ENCODE data around the gene NEUROD2.
A peak's percentile ranks its signal among the peaks of the same experiment; 100 is the strongest.

The NEUROD2 gene

DNA sequence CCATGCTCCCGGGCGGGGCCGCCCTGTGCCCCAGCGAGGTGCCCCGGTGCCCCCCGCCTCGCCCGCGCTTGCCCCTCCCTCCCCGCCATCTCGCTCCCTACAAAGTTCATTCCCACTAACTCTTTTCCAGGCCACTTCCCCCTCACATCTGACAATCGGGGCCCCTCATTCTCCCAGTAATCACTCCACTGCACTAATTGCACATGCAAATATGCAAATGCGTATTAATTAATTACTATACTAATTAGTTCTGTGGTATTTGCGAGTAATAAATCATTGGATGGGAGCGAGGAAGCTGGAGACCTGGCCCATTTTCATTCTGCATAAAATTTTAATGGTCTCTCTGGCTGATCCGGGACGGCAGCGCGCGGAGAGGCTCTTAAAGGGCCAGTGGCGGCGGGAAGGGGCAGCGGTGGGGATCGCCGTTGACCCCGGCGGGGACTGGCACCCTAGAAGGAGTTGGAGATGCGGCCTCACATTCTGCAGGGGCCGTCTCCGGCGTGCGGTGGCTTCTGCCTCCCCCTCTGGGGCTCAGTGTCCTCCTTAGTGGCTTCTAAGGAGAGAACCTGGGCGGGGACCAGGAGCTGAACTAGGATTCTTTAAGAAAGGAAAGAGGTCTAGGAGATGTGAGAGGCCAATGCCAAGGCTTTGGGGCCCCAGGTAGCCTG, 10.7 kb upstream of the NEUROD2 start:
- no peak for DNase-seq

GRCh38 chr17:39617446-39618245, 9.9 kb upstream of the NEUROD2 start:
- DNase-seq, result peak; percentile 51

DNA sequence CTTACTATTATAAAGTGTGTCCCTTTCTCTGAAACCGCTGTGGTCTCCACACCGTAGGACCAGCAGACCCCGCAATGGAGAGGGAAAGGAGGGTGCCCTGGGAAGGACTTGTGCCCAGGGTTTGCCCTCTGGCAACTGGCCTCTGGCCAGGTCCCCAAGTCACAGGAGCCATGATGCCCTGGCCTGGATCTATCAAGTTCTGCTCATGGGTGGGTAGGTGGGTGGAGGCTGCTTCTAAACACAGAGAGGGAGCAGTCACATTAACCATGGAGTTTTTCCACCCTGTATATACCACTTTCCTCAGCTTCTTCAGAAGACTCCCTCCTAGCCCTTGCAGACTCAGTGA, 9.4 kb upstream of the NEUROD2 start:
- DNase-seq, result no peak

DNA sequence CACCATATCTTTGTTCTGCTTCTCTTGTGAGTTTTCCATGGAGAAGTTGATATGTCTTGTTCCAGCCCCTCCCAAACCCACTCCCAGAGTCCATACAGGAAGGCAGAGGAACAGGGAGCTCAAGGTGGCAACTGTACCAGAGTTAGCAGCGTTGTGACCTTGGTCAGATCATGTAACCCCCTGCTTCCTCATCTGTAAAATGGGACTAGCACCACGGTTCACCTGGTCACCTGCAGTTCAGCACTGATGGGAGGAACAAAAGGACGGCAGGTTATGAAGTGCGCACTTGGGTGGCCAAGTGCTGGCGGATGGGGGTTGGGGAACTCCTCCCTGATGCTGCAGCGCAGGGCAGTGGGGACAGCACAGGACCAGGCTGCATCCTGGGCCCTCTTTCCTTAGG, 7.7 kb upstream of the NEUROD2 start:
- no peak for DNase-seq

GRCh38 chr17:39614545-39615157, 6.9 kb upstream of the NEUROD2 start:
- DNase-seq, result no peak

GRCh38 chr17:39612935-39613464, 5.3 kb upstream of the NEUROD2 start:
- no peak for DNase-seq

- DNase-seq, result no peak
These were observed 4.7 kb upstream of the NEUROD2 start for GRCh38 chr17:39612291-39612894.

DNA sequence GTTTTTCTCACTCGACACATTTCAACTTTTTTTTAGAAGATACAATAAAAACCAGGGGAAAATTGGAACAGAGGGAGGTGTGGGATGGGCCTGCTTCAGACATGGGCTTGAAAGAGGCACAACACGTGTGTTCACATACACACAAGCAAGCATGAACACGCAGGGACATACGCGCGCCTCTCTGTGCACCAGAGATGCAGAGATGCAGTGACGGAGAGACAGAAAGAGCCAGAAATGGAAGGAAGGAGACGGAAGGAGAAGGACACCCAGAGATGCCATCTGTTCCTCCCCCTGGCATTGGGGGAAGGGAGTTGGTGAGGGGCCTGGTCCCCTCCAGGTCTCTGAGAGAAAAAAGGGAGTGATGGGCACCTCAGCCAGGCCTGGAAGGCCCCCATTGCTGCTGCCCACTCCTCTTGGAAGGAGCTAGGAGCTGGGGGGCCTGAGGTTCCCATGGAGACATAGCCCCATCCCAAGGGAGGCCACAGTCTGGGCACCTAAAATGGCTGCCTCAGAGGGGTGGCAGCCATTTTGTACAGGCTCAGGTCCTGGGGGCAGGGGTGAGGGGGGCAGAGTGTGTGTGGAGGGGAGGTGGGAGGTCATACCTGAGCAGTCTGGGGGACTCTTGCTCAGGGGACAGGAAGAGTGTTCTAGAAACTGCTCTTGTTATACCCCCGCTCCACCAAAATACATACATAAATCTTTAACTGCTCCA, 3.8 kb upstream of the NEUROD2 start:
- DNase-seq, result no peak

DNA sequence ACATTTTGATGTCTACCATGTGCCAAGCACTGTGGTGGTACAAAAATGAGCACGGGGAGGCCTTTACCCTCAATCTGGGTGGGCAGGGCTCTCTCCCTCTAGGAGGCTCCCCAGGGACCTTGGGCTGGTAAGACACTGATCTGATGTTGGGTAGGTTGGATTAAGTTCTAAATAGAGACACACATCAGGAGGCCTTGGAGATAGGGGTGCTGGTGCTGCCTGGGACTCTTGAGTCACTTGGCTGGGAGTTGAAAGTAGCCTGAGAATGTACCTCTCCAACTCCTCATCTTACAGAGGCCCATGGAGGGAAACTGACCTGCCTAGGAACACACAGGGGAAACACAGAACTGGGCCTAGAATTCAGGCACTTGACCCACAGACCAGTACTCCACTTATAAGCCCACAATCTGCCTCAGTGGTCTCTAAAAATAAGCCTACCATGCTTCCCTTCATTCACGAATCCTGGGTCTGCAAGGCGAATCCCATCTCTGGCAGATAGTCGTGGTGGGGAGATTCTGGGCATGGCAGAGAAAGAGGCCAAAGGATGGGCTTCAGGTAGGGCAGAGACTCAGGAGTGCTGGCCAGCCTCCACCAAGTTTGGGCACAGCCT, 1.8 kb upstream of the NEUROD2 start:
- no peak for DNase-seq

GRCh38 chr17:39608142-39608981, 642 bp upstream of the NEUROD2 start:
- no peak for DNase-seq

DNA sequence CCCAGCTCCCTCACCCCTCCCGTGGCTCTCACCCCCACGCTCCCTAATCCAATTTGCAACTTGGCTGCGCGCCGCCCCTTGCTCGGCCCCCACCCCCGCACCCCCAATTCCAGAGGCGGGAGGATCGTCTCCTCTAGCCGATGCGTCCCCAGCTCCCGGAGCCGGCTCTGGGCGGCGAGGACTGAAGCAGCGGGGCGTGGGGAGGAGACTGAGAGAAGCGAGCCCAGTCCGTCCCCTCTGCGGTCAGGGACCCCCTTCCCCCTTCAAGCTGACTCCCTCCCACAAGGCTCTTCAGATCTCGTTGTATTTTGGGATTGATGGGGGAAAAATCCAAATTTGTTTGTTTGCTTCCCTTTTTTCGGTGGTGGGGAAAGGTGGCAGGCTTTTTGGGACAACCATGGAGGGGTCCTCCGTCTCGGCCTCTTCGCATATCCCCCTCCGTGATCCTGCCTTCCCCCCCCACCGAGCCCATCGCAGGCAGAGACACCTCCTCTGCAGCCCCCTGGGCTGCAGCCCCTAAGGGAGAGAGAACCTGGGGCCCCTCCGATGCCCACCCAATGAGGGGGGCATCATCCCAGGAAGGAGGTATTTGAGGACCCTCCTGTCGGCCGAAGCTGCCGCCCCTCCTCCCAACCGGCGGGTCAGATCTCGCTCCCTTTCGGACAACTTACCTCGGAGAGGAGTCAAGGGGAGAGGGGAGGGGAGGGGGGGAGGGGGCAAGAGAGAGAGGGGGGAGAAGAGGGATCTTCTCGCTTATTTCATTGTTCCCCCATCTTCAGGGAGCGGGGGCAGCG, 466 bp downstream of the NEUROD2 start:
- DNase-seq, result no peak

DNA sequence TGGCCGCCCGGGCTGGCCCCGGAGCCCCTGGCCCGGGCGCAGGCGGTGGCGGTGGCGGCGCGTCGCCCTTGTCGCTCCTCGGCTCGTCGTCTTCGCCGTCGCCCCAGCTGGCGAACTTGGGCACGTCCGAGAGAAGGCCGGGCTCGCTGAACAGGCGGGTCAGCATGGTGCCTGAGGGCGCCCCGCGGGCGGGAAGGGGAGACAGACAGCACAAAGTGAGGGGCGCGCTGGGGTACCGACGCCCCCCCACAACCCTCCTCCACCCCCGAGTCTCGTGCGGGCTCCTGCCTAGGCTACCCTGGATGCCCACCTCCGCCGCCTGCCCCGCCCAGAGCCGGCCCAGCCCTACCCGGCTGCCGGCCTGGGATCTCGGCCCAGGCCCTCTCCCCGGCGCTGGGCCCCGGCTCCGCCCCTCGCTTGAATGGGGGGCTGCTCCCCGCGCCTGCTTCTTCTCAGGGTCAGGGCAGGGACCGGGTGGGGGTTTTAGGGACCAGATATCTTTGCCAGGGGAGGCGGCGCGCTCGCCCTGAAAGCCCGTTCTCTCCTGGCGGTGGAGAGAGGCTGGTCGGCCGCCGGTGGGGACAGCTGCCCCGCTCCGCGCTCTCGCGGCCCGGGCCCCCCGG, 1.2 kb downstream of the NEUROD2 start:
- DNase-seq, result no peak

DNA sequence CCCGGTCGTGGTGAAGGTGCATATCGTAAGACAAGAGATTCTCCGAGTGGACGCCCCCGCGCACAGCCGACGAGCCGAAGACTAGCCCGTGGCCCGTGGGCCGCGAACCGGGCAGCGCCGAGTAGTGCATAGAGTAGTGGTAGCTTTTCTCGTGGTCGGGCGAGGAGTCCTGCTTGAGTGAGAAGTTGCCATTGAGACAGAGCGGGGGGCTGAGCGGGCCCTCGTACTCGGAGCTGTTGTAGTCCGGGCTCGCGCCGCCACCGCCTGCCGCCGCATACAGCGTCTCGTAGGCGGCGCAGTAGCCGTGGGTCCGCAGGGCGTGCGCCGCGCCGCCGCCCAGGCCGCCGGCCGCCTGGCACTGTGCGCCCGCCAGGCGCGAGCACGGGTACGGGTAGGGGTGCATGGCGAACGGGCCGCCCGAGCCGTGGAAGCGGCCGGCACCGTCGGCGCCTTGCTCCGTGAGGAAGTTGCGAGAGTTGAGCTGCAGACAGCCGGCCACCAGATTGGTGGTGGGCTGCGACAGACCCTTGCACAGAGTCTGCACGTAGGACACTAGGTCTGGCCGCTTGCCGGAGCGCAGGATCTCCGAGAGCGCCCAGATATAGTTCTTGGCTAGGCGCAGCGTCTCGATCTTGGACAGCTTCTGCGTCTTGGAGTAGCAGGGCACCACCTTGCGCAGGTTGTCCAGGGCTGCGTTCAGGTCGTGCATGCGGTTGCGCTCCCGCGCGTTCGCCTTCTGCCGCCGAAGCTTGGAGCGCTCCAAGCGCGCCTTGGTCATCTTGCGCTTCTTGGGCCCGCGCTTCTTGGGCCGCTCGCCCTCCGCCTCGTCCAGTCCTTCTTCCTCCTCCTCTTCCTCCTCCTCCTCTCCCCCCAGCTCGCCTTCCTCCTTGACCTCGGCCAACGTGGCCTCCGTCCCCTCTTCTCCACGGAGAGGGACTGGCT, 2.0 kb downstream of the NEUROD2 start:
- DNase-seq, result no peak

- DNase-seq, result no peak
These were observed 2.7 kb downstream of the NEUROD2 start for GRCh38 chr17:39604911-39605491.

- no peak for DNase-seq
These were observed 4.3 kb downstream of the NEUROD2 start for GRCh38 chr17:39603304-39604016.

GRCh38 chr17:39602533-39603303, 5.0 kb downstream of the NEUROD2 start:
- DNase-seq, result no peak

Measured in central memory CD4-positive, alpha-beta T cell (primary cell).